NCI-H774 (cell line): ENCODE results near the gene OXCT1.
A peak's percentile ranks its signal among the peaks of the same experiment; 100 is the strongest.
"Not testable (repeated sequence)": the region's sequence is repeated elsewhere in the genome, so short reads cannot be mapped to it uniquely, and the experiment has no call there.

Source experiments
- DNase-seq: peaks from one replicate; lab custom pipeline; 2025; lab: John Stamatoyannopoulos, UW

The OXCT1 gene

DNA sequence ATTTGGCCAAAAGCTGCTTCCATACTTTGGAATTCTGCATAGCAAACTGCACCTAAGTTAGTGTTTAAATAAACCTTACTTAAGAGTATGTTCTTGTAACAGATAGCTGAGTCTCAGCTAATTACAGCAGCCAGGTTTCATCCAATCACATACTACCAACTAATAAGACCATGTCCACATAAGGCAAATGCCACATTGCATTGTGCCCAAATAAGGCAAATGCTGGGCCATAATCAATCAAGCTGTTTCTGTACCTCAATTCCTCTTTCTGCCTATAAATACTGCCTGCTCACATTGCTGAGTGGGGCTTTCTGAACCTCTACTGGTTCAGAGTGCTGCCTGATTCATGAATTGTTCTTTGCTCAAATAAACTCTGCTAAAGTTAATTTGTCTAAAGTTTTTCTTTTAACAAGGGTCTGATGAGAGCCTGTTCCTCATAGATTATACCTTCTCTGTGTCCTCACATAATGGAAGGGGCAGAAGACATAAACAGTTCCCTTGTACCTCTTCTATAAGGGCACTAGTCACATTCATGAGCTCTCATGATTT lies 4.4 kb upstream of the OXCT1 start:
- DNase-seq, result no peak

GRCh38 chr5:41871852-41872251 lies 1.6 kb upstream of the OXCT1 start:
- DNase-seq, result no peak

DNA sequence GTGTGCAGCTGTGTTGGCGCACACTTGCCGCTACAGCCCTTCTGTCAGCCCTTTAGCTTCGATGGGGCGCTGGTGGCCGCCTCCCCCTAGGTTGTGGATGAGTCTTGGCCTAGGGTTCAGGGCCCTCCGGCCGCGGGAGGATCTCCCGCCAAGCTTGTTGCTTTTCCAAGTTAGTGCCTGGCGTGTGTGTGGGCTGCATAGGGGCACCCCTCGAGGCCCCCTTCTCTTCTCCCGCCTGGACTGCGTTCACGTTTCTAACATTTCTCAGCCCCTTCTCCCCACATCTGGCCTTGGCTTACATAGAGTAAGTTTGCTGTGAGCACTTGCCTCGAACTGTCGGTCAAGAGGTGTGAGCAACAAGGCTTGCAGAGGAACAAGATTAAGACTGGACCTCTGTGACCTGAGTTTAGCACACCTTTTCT lies 413 bp upstream of the OXCT1 start:
- no peak for DNase-seq

DNA sequence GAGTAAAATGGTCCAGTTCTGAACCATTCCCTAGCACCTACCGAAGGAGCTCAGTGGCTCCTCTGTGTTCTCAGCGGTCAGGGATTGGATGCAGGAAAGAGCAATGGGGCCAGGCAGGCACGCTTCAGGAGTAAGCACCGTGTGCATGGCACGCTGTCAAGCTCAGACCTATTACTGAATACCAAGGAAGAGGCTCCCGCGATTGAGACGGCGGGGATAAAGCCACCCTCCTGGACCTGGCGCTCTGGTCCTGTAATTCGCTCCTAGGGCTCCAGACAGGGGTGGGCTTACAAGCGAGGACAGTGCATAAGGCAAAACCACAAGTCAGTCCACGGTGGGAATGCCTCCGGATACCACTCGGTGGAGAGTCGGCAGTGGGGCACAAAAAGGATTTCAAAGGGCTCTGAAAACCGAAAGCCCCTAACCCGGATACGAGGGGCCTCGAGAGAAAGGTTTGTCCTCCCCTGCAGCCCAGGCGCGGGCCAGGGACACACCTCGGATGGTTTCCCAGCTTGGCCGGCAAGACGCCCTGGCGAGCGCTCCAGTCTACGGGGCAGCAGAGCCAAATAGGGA lies 988 bp downstream of the OXCT1 start:
- DNase-seq, result no peak

GRCh38 chr5:41863871-41864486 lies 6.2 kb downstream of the OXCT1 start:
- no peak for DNase-seq

DNA sequence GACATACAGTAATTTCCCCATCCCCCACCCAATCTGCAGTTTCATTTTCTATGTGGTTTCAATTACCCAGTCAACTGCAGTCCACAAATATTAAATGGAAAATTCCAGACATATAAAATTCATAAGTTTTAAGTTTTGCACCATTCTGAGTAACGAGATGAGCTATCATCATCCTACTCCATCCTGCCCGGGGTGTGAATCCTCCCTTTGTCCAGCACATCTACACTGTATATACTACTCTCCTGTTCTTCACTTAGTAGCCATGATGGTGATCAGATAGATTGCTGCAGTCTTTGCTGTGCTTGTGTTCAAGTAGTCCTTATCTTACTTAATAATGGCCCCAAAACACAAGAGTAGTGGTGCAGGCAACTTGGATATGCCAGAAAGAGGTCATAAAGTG lies 11.3 kb downstream of the OXCT1 start:
- DNase-seq, result no peak

GRCh38 chr5:41857989-41858388 lies 12.2 kb downstream of the OXCT1 start:
- no peak for DNase-seq

DNA sequence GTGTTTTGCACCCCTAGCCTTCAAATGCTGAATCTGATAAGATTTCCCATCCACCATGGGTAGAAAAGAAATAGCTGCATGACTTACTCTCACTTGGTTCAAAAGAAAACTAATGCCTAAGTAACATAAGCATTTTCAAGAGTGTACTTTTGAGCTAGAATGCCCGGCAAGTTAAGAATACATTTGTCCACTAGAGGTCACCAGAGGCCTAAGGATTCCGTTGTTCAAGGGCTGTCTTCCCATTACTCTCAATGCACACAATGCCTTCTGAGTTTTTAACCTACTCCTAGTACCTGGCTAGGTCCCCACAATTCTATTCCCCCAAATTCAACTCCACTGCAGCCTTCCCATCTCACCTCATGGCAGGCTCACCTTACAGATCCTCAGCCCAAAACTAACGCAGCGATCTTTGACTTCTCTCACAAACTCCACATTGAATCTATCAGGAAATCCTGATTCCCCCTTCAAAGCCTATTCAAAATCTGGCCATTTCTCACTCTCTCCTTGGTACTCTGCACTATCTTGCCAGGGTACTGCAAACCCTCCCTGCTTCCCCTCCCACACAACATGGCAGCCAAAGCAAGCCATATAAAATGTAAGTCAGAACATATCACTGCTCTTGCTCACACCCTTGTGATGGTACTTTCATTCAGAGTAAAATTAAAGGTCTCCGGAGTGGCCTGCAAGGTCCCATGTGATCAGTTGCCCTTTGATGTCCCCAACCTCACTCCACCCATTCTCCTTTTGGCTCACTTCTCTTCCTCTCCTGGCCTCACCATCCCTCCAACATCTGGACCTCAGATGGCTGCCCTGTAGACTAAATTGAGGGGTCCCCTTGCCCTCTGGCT lies 13.4 kb downstream of the OXCT1 start:
- DNase-seq, result peak; percentile 67

- DNase-seq, result no peak
Observed at GRCh38 chr5:41852293-41852692, 17.9 kb downstream of the OXCT1 start.

GRCh38 chr5:41851116-41851515 lies 19.1 kb downstream of the OXCT1 start:
- DNase-seq, result no peak

- DNase-seq, result no peak
Observed at GRCh38 chr5:41848983-41849382, 21.2 kb downstream of the OXCT1 start.

- DNase-seq, result not testable (repeated sequence)
Observed at GRCh38 chr5:41845751-41846150, 24.5 kb downstream of the OXCT1 start.

- DNase-seq, result no peak
Observed at GRCh38 chr5:41844502-41844901, 25.7 kb downstream of the OXCT1 start.

GRCh38 chr5:41843456-41844370 lies 26.5 kb downstream of the OXCT1 start:
- DNase-seq, result peak; percentile 65

- no peak for DNase-seq
Observed at GRCh38 chr5:41842777-41843176, 27.4 kb downstream of the OXCT1 start.

- DNase-seq, result no peak
Observed at GRCh38 chr5:41841325-41841724, 28.9 kb downstream of the OXCT1 start.

DNA sequence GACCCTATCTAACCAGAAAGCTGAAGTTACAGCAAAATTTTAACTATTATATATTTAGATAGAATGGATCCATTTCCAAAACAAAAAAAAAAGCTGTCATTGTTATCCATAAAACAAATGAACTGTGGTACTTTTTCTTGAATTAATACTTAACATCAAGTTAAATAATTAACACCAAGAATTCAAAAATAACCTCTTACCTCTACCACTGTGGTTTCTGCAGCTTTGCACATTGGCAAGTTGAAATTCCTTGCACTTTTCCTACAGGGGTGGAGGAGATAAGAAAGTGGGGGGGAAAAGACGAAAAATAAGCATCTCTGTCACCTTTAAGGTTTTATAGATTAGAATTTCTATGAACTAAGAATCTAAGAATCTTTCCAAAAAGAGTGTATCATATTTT lies 30.0 kb downstream of the OXCT1 start:
- no peak for DNase-seq

- no peak for DNase-seq
Observed at GRCh38 chr5:41837793-41838192, 32.4 kb downstream of the OXCT1 start.

DNA sequence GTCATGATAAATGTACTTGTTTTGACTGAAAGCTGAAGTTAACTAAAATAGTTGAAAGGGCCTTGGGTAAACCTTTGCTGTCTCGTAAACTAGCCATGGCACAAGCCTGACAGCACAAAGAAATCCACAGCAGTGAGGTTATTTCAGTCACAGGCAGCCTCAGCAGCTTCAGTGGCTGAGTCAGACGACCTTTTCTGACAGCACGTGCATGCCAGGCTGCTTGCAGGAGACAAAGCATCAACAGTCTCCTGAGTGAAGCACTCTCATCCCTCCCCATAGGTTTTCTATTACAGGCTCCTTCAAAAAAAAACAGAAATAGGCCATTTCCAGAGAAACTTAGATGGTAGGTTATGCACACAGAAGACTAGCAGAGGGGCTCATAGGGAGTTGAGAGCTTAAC lies 34.6 kb downstream of the OXCT1 start:
- DNase-seq, result no peak

GRCh38 chr5:41834506-41834905 lies 35.7 kb downstream of the OXCT1 start:
- DNase-seq, result no peak

GRCh38 chr5:41832430-41832829 lies 37.8 kb downstream of the OXCT1 start:
- DNase-seq, result no peak

DNA sequence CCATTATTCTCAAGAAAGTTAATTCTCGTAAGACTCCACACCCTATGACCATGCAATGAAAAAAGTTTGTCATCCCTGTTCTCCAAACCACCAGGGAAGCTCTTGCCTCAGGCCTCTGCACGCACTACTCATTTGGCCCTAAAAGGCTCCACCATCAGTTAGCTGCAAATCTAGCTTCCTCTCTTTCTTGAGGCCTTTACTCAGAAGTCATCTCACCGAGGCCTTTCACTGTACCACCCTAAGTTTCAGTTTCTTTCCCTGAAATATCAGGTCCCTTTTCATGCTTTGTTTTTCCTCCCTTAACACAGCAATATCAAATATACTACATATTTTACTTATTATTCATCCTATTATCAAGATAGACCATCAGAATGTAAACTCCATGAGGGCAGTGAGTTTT lies 39.1 kb downstream of the OXCT1 start:
- DNase-seq, result no peak
